DND-41 (cell line): ENCODE results near the gene MED25.
A peak's percentile ranks its signal among the peaks of the same experiment; 100 is the strongest.

ENCODE experiments used
- ATAC-seq: fragments of 200-7000 bp; cut with Tn5 transposase; 3 replicates; pipeline ENCODE4 v1.9.1; 2021; ENCODE audit warnings: low read depth; ENCODE audit not compliant: insufficient read depth
- DNase-seq: peaks from one replicate; pipeline ENCODE4 v3.0.0-alpha.2; 2020
- H2AFZ ChIP-seq: 2 replicates; pipeline ENCODE4 v1.6.0; 2012; ENCODE audit warnings: low read depth, low read length
- H3K27ac ChIP-seq: 2 replicates; pipeline ENCODE4 v1.5.1; 2012; ENCODE audit warnings: low read length, inconsistent platforms
- H3K27me3 ChIP-seq: fragments of 200-600 bp; sonication (generic); 2 replicates; pipeline ENCODE4 v1.6.0; 2012; ENCODE audit warnings: low read length, mild to moderate bottlenecking, inconsistent platforms; ENCODE audit not compliant: insufficient read depth, poor library complexity
- H3K36me3 ChIP-seq: 2 replicates; pipeline ENCODE4 v1.5.1; 2012; ENCODE audit warnings: low read length, inconsistent platforms; ENCODE audit not compliant: insufficient read depth
- H3K4me1 ChIP-seq: 2 replicates; pipeline ENCODE4 v1.5.1; 2012; ENCODE audit warnings: mild to moderate bottlenecking, low read length; ENCODE audit not compliant: insufficient read depth
- H3K4me2 ChIP-seq: 2 replicates; pipeline ENCODE4 v1.6.0; 2012; ENCODE audit warnings: mild to moderate bottlenecking, moderate library complexity, low read length, inconsistent platforms; ENCODE audit not compliant: insufficient read depth
- H3K4me3 ChIP-seq, 2 experiments: fragments of 200-600 bp in 1 of 2; shearing (Covaris generic) in 1 of 2; 2 replicates each; pipeline ENCODE4 v1.5.1; 2012 to 2016; ENCODE audit warnings: inconsistent platforms in 2 of 2, low read length in 2 of 2, mild to moderate bottlenecking in 2 of 2, low read depth in 1 of 2, moderate library complexity in 1 of 2
- H3K79me2 ChIP-seq: 2 replicates; pipeline ENCODE4 v1.6.0; 2012; ENCODE audit warnings: low read length, inconsistent platforms; ENCODE audit not compliant: insufficient read depth
- H3K9ac ChIP-seq: 2 replicates; pipeline ENCODE4 v1.6.0; 2012; ENCODE audit warnings: low read depth, mild to moderate bottlenecking, inconsistent platforms, low read length, moderate library complexity
- H3K9me3 ChIP-seq: 2 replicates; pipeline ENCODE4 v1.5.1; 2012; ENCODE audit warnings: low read length, moderate library complexity, mild to moderate bottlenecking, inconsistent platforms; ENCODE audit not compliant: insufficient read depth, severe bottlenecking
- H4K20me1 ChIP-seq: 2 replicates; pipeline ENCODE4 v1.6.0; 2012; ENCODE audit warnings: low read length; ENCODE audit not compliant: insufficient read depth
- CTCF ChIP-seq: IDR thresholded peaks from 2 replicates; pipeline ENCODE4 v1.5.1; 2012; ENCODE audit warnings: borderline replicate concordance, low read length, moderate library complexity, mild to moderate bottlenecking; ENCODE audit not compliant: poor library complexity, severe bottlenecking; ENCODE audit errors: extremely low read depth
- EZH2 ChIP-seq: IDR thresholded peaks from 3 replicates; pipeline ENCODE4 v1.6.1; 2012; ENCODE audit warnings: borderline replicate concordance, low read depth, mild to moderate bottlenecking, moderate library complexity, low read length, inconsistent platforms; ENCODE audit not compliant: severe bottlenecking

The MED25 gene

DNA sequence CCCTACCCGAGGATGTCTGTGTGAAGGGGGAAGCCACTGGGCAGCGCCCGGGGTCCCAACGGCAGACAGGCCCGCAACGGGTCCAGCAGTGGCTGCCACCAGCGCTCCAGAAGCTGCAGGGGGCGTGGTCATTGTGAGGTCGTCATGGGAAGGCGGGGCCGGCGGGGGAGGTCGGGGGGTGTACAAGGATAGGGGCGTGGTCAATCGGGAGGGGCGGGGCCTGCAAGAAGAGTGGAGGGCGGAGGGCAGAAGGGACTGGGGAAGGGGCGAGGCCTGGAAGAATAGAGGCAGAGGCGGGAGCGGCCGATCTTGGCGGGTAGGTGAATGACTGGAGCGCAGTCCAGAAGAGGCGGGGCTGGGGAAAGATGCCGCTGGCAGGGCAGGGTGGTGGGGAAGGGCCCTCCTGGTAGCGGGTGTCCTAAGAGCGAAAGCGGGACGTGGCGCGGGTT is 9.4 kb upstream of the MED25 start:
- peak; percentile 49 for DNase-seq
- no peak overlapping the region for H2AFZ ChIP-seq
- H3K27ac ChIP-seq: no peak overlapping the region
- ATAC-seq: no peak
- H3K4me2 ChIP-seq: no peak overlapping the region
- H3K27me3 ChIP-seq: no peaks in the 10 kb centered on the region
- H3K9ac ChIP-seq: no peak overlapping the region
- no peak overlapping the region for H3K4me3 ChIP-seq
- no peaks in the 10 kb centered on the region for H3K9me3 ChIP-seq
- TF ChIP-seq CTCF (no peak), EZH2 (no peak)
- H3K36me3 ChIP-seq: peaks cover 48% of the 10 kb centered on the region
- H3K4me1 ChIP-seq: peaks cover 17% of the 10 kb centered on the region
- no peaks in the 10 kb centered on the region for H4K20me1 ChIP-seq
- H3K79me2 ChIP-seq: peaks cover 12% of the 10 kb centered on the region

DNA sequence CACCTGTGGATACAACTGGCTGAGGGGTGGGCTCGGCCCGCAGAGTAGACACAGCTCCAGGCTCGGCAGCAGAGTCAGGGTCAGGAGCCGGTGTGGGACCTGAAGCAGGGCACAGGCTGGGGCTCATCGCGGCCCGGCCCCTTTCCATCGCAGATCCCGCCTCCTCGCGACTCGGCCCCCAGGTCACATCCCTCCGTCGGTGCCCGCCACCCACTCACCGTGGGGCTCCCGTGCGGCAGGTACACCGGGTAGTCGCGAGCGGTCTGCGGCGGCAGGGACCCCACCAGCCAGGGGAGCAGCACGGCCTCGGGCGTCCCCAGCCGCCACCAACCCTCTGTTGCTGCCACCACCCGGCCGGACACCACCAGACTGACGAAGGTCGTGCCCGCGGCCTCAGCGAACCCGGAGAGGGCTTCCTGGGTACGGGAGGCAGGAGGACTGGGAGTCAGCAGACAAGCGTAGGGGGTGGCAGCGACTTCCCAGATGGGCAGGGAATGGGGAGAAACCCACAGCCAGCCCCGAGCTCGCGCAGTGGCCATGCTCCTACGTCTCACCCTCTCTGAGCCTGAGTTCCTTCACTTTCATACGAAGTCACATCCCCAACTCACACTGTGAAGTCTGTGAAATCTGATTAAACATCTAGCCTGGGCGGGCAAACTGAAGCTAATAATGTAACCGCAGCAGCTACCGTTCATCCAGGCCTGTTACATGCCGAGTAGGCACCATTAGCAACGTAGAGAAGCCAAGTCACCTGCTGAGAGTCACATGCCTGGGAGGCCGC is 8.7 kb upstream of the MED25 start:
- Histone ChIP-seq H3K4me2 (no peak overlapping the region), H3K27ac (no peak overlapping the region), H3K79me2 (peaks cover 12% of the 10 kb centered on the region), H3K4me3 (no peak overlapping the region), H3K4me1 (peaks cover 24% of the 10 kb centered on the region), H3K9me3 (no peaks in the 10 kb centered on the region), H4K20me1 (no peaks in the 10 kb centered on the region), H3K36me3 (peaks cover 48% of the 10 kb centered on the region), H3K9ac (no peak overlapping the region), H2AFZ (no peak overlapping the region), H3K27me3 (no peaks in the 10 kb centered on the region)
- TF ChIP-seq EZH2: no peak
- no peak for TF ChIP-seq CTCF
- ATAC-seq: no peak
- no peak for DNase-seq

GRCh38 chr19:49809941-49810389 is 8.1 kb upstream of the MED25 start:
- H3K9ac ChIP-seq: no peak overlapping the region
- no peak for TF ChIP-seq EZH2
- TF ChIP-seq CTCF: no peak
- H3K27me3 ChIP-seq: no peaks in the 10 kb centered on the region
- peaks cover 24% of the 10 kb centered on the region for H3K4me1 ChIP-seq
- H3K9me3 ChIP-seq: no peaks in the 10 kb centered on the region
- H3K79me2 ChIP-seq: peaks cover 12% of the 10 kb centered on the region
- no peak overlapping the region for H2AFZ ChIP-seq
- H3K36me3 ChIP-seq: peaks cover 45% of the 10 kb centered on the region
- H4K20me1 ChIP-seq: no peaks in the 10 kb centered on the region
- H3K27ac ChIP-seq: no peak overlapping the region
- no peak overlapping the region for H3K4me2 ChIP-seq
- no peak for DNase-seq
- no peak overlapping the region for H3K4me3 ChIP-seq
- no peak for ATAC-seq
